C4-2B (cell line): ENCODE results near the gene GNB1L.

Source experiments
- H3K27ac ChIP-seq: fragments of 450-650 bp; 2 replicates; pipeline ENCODE4 v1.5.1; 2017
- CTCF ChIP-seq: fragments of 450-650 bp; conservative IDR thresholded peaks from 2 replicates; pipeline ENCODE4 v1.5.1; 2017; ENCODE audit warnings: mild to moderate bottlenecking
- ZFX ChIP-seq: fragments of 450-650 bp; IDR thresholded peaks from 2 replicates; pipeline ENCODE4 v1.6.1; 2017

Gene GNB1L

GRCh38 chr22:19819911-19820879 is 34.5 kb downstream of the GNB1L start:
- TF ChIP-seq CTCF (no peak), ZFX (no peak)
- H3K27ac ChIP-seq: no peak overlapping the region

DNA sequence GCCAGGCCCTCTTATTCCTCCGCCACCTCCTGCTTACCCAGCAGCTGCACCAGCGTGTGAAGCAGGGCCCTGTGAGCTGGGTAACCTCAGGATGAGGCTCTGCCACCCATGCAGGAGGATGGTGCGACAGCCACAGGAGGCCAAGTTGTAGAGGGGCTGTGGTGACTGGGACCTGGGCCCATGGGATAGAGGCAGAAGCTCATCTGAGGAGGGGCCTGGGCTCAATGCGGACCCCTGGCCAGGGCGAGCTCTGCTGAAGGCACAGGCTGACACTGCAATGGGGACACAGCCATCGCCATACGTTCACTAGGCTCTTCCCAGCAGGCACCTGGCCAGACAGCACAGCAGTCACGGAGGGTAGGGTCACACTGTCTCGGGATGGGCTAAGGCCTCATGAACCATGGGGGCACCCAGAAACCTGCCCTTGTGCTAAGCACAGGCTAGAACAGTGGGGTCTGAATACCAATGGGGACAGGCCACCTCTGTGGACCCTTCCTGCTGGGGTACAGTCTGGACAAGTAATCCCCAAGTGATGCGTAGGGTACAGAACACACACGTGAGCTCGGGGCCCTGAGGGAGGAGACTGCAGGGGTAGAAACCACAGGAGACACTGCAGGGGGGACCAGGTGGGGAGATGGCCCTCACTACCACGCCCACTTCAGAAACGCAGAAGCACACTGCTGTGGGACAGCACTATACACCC is 35.3 kb downstream of the GNB1L start:
- no peak for TF ChIP-seq ZFX
- no peak for TF ChIP-seq CTCF
- no peak overlapping the region for H3K27ac ChIP-seq

DNA sequence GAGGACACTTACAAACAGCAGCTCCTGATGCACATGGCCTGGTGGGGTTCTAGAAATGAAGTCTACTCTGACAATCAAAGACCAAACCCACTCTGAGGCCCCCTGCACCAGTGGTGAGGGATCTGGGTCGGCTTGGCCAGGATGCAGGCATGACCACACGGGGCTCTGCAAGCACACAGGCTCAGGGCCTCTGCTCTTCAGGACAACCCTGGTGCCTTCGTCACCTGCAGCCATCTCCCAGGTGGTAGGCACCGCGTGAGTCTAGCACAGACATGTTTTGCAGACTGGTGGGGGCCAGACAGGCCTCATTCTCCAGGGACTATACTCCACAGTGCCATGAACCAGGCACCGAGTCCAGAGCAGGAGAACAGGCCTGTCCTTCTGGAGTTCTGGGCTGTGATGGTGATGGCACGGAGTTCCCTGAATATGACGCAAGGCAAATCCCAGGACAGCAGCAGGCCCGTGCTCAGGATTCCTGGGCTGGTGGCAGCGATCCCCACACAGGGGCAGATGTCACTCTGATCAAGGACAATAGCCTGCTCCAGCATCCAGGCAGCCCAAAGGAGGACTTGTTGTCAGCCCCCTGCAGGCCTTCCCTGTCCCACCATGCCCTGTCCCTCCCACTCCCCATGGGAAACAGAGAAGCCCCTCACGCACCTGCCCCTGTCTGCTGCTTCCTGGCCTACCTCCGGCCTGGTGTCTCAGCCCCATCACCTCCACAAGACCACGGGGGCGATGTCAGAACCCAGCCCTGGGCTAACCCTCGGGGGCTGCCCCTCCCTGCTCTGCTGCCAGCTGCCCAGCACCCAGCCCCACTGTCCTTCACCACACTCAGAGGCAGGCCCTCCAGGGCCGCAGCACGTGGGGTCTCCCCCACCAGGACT is 36.1 kb downstream of the GNB1L start:
- H3K27ac ChIP-seq: no peak overlapping the region
- TF ChIP-seq ZFX: no peak
- TF ChIP-seq CTCF: no peak

GRCh38 chr22:19816372-19817119 is 38.1 kb downstream of the GNB1L start:
- TF ChIP-seq CTCF: no peak
- TF ChIP-seq ZFX: no peak
- H3K27ac ChIP-seq: no peak overlapping the region

DNA sequence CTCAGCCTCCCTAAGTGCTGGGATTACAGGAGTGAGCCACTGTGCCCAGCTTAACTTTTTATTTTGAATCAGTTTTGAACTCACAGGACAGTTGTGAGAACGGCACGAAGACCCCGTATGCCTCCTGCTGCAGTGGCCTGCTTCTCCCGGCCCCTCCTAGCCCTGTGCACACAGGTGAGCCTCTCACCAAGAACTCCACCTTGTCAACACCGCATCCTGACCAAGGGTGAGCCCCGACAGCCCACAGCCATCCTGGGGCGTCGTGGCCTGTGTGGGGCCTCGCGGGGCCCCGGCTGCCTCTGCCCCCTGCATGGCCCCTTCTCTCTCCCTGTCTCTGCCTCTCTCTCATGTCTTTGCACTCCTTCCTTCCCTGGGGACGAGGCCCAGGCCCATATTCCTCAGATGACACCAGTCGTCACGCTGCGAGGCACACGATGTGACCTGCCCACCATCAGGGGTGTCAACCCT is 38.8 kb downstream of the GNB1L start:
- TF ChIP-seq ZFX (no peak), CTCF (no peak)
- H3K27ac ChIP-seq: no peak overlapping the region

DNA sequence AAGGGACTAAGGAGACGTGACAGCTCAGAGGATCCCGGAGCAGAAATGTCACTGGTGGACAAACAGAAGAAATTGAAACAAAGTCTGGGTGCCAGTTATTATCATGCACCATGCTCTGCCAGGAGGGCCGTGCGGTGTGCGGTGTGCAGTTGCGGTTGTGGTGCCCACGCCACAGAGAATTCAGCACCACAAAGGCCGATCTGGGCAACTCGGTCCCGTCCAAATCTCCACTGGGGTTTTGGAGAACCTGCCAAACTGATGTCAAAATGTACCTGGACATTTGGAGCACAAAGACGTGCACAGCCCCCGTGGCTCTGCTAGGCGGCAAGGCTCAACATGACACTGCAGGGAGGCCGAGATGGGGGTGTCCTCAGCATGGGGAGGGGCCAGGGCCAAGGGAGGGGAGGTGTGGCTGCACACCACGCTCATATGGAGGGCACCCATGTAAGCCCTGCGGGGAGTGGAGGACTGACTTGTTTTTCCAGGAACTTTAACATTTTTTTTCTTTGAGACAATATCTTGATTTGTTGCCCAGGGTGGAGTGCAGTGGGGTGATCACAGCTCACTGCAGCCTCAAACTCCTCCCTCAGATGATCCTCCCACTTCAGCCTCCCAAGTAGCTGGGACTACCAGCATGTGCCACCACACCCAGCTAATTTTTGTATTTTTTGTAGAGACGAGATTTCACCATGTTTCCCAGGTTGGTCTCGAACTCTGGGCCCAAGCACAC is 39.4 kb downstream of the GNB1L start:
- H3K27ac ChIP-seq: no peak overlapping the region
- TF ChIP-seq CTCF: no peak
- no peak for TF ChIP-seq ZFX
